Measurements from ENCODE around the gene AAK1. TPM values are rescaled to one million over a fixed set of nuclear protein-coding genes. Genes with fewer than 3 reads are reported as not detected.

AAK1 gene
- total RNA-seq, 3 donors from 2014 or later (not counting 1 experiment from before 2014, with no cell fraction given), result 174 to 249 (median 204) TPM

DNA sequence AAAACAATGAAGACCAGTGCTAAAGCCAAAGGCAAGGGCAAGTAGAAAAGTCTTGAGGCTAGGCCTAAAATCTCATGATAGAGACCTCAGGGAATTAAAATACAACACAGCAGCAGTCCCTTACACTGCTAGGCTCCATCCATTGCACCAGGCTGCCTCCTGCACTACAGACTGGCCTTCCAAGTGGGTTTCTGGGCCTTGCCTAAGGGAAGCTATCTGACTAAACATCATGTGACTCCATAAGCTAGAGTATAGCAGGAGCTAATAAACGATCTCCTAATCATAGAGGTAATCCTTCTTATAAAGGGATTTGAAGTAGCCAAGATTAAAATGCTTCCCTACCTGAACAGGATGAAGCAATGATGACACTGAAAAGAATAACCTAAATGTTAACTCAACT, 128.7 kb downstream of the AAK1 start:
- no CpG with 5 or more reads among the region's 1 CpG for WGBS (ENCODE audit: insufficient coverage)
- ATAC-seq, result no peak
- intact Hi-C loops (cut with micrococcal nuclease), result no loop called here

DNA sequence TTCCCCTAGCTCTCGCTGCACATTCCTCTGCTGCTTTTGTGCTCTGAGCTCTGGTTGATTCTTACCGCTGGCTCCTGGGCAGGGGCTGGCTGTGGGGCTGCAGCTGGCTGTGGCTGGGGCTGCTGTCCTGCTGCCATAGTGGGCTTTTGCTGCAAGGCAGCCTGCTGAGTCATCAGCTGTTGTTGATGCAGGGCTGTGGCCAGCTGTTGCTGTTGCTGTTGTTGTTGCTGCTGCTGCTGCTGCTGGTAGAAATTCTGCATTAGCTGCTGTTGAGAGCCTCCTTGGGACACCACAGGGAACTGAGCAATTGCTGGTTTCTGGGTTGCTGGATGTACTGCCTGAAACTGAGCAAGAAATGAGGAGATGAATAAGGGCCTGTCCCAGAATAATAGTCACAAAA, 129.1 kb downstream of the AAK1 start:
- Histone ChIP-seq H3K4me1 (ENCODE audit: control insufficient read depth, insufficient read depth, low read length) (no peaks in the 10 kb centered on the region), H3K36me3 (ENCODE audit: control insufficient read depth, insufficient read depth, low read length) (peaks cover 90% of the 10 kb centered on the region), H3K4me3 (ENCODE audit: low read length) (no peak overlapping the region), H3K9me3 (ENCODE audit: control insufficient read depth, insufficient read depth, low read length) (no peaks in the 10 kb centered on the region), H3K27me3 (ENCODE audit: control insufficient read depth, insufficient read depth, low read length) (no peaks in the 10 kb centered on the region), H3K27ac (ENCODE audit: low read length) (no peak overlapping the region)
- no peak for DNase-seq
- 97% methylated on average over 2 of the region's 2 CpGs for WGBS (ENCODE audit: insufficient coverage)
- TF ChIP-seq, protein P1, sequence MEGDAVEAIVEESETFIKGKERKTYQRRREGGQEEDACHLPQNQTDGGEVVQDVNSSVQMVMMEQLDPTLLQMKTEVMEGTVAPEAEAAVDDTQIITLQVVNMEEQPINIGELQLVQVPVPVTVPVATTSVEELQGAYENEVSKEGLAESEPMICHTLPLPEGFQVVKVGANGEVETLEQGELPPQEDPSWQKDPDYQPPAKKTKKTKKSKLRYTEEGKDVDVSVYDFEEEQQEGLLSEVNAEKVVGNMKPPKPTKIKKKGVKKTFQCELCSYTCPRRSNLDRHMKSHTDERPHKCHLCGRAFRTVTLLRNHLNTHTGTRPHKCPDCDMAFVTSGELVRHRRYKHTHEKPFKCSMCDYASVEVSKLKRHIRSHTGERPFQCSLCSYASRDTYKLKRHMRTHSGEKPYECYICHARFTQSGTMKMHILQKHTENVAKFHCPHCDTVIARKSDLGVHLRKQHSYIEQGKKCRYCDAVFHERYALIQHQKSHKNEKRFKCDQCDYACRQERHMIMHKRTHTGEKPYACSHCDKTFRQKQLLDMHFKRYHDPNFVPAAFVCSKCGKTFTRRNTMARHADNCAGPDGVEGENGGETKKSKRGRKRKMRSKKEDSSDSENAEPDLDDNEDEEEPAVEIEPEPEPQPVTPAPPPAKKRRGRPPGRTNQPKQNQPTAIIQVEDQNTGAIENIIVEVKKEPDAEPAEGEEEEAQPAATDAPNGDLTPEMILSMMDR (IDR thresholded peaks at IDR 0.05), result no peak
- H3K27ac Mint-ChIP-seq, result peak overlapping the region; percentile 5 to 56
- no peak for ATAC-seq
- peaks cover 32% of the 10 kb centered on the region for H3K36me3 Mint-ChIP-seq
- peaks cover 14 to 16% of the 10 kb centered on the region in 2 donors for H3K4me1 Mint-ChIP-seq
- no peaks in the 10 kb centered on the region for H3K27me3 Mint-ChIP-seq (ENCODE audit: low read depth in 2 of 2)
- intact Hi-C loops (cut with micrococcal nuclease), result no loop called here
- H3K4me3 Mint-ChIP-seq, result no peak overlapping the region
- no peaks in the 10 kb centered on the region for H3K9me3 Mint-ChIP-seq

More for the DNA sequence above, 128.7 kb downstream of the AAK1 start:
- H3K4me3 ChIP-seq (ENCODE audit: low read length), result no peak overlapping the region
- H3K27me3 ChIP-seq (ENCODE audit: control insufficient read depth, insufficient read depth, low read length), result no peaks in the 10 kb centered on the region
- Mint-ChIP-seq H3K9me3 (no peaks in the 10 kb centered on the region), H3K27me3 (ENCODE audit: low read depth in 2 of 2) (no peaks in the 10 kb centered on the region), H3K36me3 (peaks cover 28% of the 10 kb centered on the region), H3K4me1 (peaks cover 16 to 20% of the 10 kb centered on the region in 2 donors), H3K27ac (peak overlapping the region in 1 of 2 donors; percentile 5), H3K4me3 (no peak overlapping the region)
- no peak overlapping the region for H3K27ac ChIP-seq (ENCODE audit: low read length)
- TF ChIP-seq, protein P1 (IDR thresholded peaks at IDR 0.05), result no peak
- peaks cover 90% of the 10 kb centered on the region for H3K36me3 ChIP-seq (ENCODE audit: control insufficient read depth, insufficient read depth, low read length)
- no peak for DNase-seq
- H3K9me3 ChIP-seq (ENCODE audit: control insufficient read depth, insufficient read depth, low read length), result no peaks in the 10 kb centered on the region
- H3K4me1 ChIP-seq (ENCODE audit: control insufficient read depth, insufficient read depth, low read length), result no peaks in the 10 kb centered on the region

DNA sequence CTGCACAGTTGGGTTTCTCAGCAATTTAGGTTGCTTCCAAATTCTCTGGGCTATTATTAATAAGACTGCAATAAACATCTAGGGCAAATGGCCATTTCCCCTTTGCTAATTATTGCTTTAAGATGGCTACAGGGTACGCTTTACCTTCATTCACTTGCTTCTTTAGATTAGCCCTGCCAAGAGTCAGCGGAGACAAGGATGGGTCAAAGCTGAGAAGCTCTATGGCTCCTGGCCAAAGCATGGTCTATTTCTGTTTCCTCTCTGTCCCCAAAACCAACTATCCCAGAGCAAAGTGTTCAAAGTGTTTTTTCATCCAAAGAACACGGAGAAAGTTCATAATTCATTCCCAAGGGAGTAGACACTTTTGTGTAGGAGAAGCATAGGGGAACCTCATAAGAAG, 131.1 kb downstream of the AAK1 start:
- DNase-seq (no peak), ATAC-seq (no peak)
- H3K27ac ChIP-seq (ENCODE audit: low read length), result no peak overlapping the region
- peak overlapping the region in 1 of 2 donors; percentile 2 for H3K27ac Mint-ChIP-seq
- no peaks in the 10 kb centered on the region for H3K9me3 Mint-ChIP-seq
- WGBS (ENCODE audit: insufficient coverage), result 97% methylated on average over 2 of the region's 3 CpGs
- peaks cover 14 to 19% of the 10 kb centered on the region in 2 donors for H3K4me1 Mint-ChIP-seq
- TF ChIP-seq, protein P1 (IDR thresholded peaks at IDR 0.05), result no peak
- no peaks in the 10 kb centered on the region for H3K9me3 ChIP-seq (ENCODE audit: control insufficient read depth, insufficient read depth, low read length)
- H3K36me3 Mint-ChIP-seq, result peaks cover 46% of the 10 kb centered on the region
- intact Hi-C loops (cut with micrococcal nuclease), result no loop called here
- H3K4me3 ChIP-seq (ENCODE audit: low read length), result no peak overlapping the region
- no peaks in the 10 kb centered on the region for H3K27me3 ChIP-seq (ENCODE audit: control insufficient read depth, insufficient read depth, low read length)
- no peak overlapping the region for H3K4me3 Mint-ChIP-seq
- H3K36me3 ChIP-seq (ENCODE audit: control insufficient read depth, insufficient read depth, low read length), result peaks cover 90% of the 10 kb centered on the region
- no peaks in the 10 kb centered on the region for H3K4me1 ChIP-seq (ENCODE audit: control insufficient read depth, insufficient read depth, low read length)
- no peaks in the 10 kb centered on the region for H3K27me3 Mint-ChIP-seq (ENCODE audit: low read depth in 2 of 2)

DNA sequence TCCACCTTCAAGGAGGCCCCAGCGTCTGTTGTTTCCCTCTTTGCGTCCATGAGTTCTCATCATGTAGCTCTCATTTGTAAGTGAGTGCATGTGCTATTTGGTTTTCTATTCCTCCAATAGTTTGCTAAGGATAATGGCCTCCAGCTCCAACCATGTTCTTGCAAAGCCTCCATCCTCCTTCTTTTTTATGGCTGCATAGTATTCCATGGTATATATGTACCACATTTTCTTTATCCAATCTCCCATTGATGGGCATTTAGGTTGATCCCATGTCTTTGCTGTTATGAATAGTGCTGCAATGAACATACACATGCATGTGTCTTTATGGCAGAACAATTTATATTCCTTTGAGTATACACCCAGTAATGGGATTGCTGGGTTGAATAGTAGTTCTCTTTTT, 133.3 kb downstream of the AAK1 start:
- TF ChIP-seq, protein P1 (IDR thresholded peaks at IDR 0.05), result no peak
- intact Hi-C loops (cut with micrococcal nuclease), result no loop called here
- Histone ChIP-seq H3K27me3 (ENCODE audit: control insufficient read depth, insufficient read depth, low read length) (no peaks in the 10 kb centered on the region), H3K9me3 (ENCODE audit: control insufficient read depth, insufficient read depth, low read length) (no peaks in the 10 kb centered on the region), H3K4me3 (ENCODE audit: low read length) (no peak overlapping the region), H3K4me1 (ENCODE audit: control insufficient read depth, insufficient read depth, low read length) (no peaks in the 10 kb centered on the region), H3K27ac (ENCODE audit: low read length) (no peak overlapping the region), H3K36me3 (ENCODE audit: control insufficient read depth, insufficient read depth, low read length) (peaks cover 93% of the 10 kb centered on the region)
- ATAC-seq (no peak), DNase-seq (no peak)
- no CpG with 5 or more reads among the region's 2 CpGs for WGBS (ENCODE audit: insufficient coverage)
- Mint-ChIP-seq H3K27ac (peak overlapping the region in 1 of 2 donors; percentile 18), H3K4me1 (peaks cover 18 to 19% of the 10 kb centered on the region in 2 donors), H3K4me3 (no peak overlapping the region), H3K27me3 (ENCODE audit: low read depth in 2 of 2) (no peaks in the 10 kb centered on the region), H3K36me3 (peaks cover 60% of the 10 kb centered on the region), H3K9me3 (no peaks in the 10 kb centered on the region)

Data from natural killer cell (primary cell).